Measurements from ENCODE around the gene COL18A1. TPM values are rescaled to one million over a fixed set of nuclear protein-coding genes. Genes with fewer than 3 reads are reported as not detected.
A peak's percentile ranks its signal among the peaks of the same experiment; 100 is the strongest.
"Not testable (repeated sequence)": the region's sequence is repeated elsewhere in the genome, so short reads cannot be mapped to it uniquely, and the experiment has no call there.

Gene COL18A1
- total RNA-seq, 1 experiment from 2014 or later: 170 TPM

DNA sequence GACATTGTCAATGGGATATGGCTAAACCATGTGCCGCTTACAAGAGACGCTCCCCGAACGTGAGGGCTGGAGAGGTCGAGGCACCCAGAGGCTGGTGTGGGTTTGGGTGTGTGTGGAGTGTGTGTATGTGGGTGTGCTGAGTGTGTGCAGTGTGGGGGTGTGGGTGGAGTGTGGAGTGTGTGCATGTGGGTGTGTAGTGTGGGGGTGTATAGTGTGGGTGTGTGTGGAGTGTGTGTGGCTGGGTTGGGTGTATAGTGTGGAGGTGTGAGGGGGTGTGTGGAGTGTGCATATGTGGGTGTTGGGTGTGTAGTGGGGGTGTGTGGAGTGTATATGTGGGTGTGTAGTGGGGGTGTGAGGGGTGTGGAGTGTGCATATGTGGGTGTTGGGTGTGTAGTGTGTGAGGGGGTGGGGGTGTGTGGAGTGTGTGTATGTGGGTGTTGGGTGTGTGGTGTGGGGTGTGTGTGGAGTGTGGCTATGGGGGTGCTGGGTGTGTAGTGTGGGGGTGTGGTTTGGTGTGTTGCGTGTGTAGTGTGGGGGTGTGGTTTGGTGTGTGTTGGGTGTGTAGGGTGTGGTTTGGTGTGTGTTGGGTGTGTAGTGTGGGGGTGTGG lies 95.1 kb downstream of the COL18A1 start:
- intact Hi-C loops (cut with micrococcal nuclease; ENCODE audit: unreplicated experiment): no loop called here
- Mint-ChIP-seq H3K4me3 (ENCODE audit: unreplicated experiment) (no peak overlapping the region), H3K4me1 (ENCODE audit: low read depth, unreplicated experiment) (peaks cover 6% of the 10 kb centered on the region), H3K9me3 (ENCODE audit: unreplicated experiment) (peaks cover 13% of the 10 kb centered on the region), H3K27me3 (ENCODE audit: insufficient read depth, unreplicated experiment) (no peaks in the 10 kb centered on the region), H3K27ac (ENCODE audit: unreplicated experiment) (peak overlapping the region; percentile 64), H3K36me3 (ENCODE audit: insufficient read depth, unreplicated experiment) (peaks cover 70% of the 10 kb centered on the region)
- TF ChIP-seq, protein P1, sequence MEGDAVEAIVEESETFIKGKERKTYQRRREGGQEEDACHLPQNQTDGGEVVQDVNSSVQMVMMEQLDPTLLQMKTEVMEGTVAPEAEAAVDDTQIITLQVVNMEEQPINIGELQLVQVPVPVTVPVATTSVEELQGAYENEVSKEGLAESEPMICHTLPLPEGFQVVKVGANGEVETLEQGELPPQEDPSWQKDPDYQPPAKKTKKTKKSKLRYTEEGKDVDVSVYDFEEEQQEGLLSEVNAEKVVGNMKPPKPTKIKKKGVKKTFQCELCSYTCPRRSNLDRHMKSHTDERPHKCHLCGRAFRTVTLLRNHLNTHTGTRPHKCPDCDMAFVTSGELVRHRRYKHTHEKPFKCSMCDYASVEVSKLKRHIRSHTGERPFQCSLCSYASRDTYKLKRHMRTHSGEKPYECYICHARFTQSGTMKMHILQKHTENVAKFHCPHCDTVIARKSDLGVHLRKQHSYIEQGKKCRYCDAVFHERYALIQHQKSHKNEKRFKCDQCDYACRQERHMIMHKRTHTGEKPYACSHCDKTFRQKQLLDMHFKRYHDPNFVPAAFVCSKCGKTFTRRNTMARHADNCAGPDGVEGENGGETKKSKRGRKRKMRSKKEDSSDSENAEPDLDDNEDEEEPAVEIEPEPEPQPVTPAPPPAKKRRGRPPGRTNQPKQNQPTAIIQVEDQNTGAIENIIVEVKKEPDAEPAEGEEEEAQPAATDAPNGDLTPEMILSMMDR (IDR thresholded peaks at IDR 0.05; ENCODE audit: insufficient read depth in 1 of 2, low read depth in 1 of 2, low read length in 1 of 2, severe bottlenecking in 1 of 2, unreplicated experiment in 1 of 2): no peak
- DNase-seq: no peak
- Histone ChIP-seq H3K4me1 (no peaks in the 10 kb centered on the region), H3K27me3 (replicated peaks; ENCODE audit: control insufficient read depth, insufficient read depth, low read length) (no peaks in the 10 kb centered on the region), H3K4me3 (ENCODE audit: low read depth, low read length) (no peak overlapping the region), H3K36me3 (ENCODE audit: control insufficient read depth, insufficient read depth, low read length) (peaks cover 6% of the 10 kb centered on the region), H3K9me3 (no peaks in the 10 kb centered on the region)
- BruUV-seq (replicated peaks): no TSS peak
- POLR2A ChIA-PET: no interaction called here
- CTCF ChIA-PET: no interaction called here

DNA sequence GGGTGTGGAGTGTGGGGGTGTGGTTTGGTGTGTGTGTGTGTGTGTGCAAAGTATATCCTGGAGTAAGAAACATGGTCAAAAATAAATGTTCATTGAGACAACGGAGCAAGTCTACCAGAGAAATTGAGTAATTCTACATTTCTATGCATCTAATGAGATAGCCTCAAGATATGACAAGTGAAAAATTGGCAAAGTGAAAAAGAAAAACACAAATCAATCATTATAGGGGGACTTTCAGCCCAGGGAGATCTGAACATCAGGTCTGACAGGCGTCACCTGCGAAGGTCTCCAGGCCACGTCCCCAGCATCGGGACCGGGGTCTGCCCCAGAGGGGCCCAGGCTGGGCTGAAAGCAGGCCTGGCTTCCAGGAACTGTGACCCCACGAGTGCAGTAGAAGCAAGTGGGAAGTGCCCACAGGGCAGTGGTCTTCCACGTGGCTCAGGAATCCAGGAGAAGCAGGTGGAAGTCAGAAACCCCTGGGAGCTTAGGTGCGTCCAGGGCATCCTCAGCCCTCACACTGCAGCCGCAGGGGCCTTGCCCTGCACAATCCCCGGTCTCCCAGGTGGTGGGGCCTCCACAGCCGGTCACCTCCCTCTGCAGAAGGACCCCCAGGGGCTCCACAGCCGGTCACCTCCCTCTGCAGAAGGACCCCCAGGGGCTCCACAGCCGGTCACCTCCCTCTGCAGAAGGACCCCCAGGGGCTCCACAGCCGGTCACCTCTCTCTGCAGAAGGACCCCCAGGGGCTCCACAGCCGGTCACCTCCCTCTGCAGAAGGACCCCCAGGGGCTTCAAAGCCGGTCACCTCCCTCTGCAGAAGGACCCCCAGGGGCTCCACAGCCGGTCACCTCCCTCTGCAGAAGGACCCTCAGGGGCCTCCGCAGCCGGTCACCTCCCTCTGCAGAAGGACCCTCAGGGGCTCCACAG lies 96.4 kb downstream of the COL18A1 start:
- H3K4me3 Mint-ChIP-seq (ENCODE audit: unreplicated experiment); H3K36me3 ChIP-seq (ENCODE audit: control insufficient read depth, insufficient read depth, low read length); POLR2A ChIA-PET; H3K27ac Mint-ChIP-seq (ENCODE audit: unreplicated experiment); H3K4me3 ChIP-seq (ENCODE audit: low read depth, low read length); BruUV-seq (replicated peaks); DNase-seq; H3K4me1 Mint-ChIP-seq (ENCODE audit: low read depth, unreplicated experiment); H3K4me1 ChIP-seq; H3K9me3 ChIP-seq; intact Hi-C loops (cut with micrococcal nuclease; ENCODE audit: unreplicated experiment); CTCF ChIA-PET; H3K27me3 ChIP-seq (replicated peaks; ENCODE audit: control insufficient read depth, insufficient read depth, low read length); H3K27me3 Mint-ChIP-seq (ENCODE audit: insufficient read depth, unreplicated experiment): not testable (repeated sequence)
- Mint-ChIP-seq H3K36me3 (ENCODE audit: insufficient read depth, unreplicated experiment) (peaks cover 69% of the 10 kb centered on the region), H3K9me3 (ENCODE audit: unreplicated experiment) (peaks cover 13% of the 10 kb centered on the region)

DNA sequence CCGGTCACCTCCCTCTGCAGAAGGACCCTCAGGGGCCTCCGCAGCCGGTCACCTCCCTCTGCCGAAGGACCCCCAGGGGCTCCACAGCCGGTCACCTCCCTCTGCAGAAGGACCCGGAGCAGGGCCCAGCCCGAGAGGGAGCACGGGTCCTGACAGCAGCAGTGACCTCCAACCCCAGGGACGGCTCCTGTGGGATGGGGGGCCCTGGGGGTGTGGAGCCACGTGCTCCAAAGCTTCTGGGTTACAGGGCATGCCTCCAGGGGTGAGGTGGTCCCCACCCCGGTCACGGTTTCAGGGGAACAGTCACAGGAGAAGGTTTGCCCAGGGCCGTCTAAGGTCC lies 97.0 kb downstream of the COL18A1 start:
- H3K4me3 ChIP-seq (ENCODE audit: low read depth, low read length): no peak overlapping the region
- intact Hi-C loops (cut with micrococcal nuclease; ENCODE audit: unreplicated experiment): no loop called here
- POLR2A ChIA-PET: no interaction called here
- DNase-seq: no peak
- Mint-ChIP-seq H3K4me1 (ENCODE audit: low read depth, unreplicated experiment) (peaks cover 6% of the 10 kb centered on the region), H3K4me3 (ENCODE audit: unreplicated experiment) (no peak overlapping the region), H3K27me3 (ENCODE audit: insufficient read depth, unreplicated experiment) (no peaks in the 10 kb centered on the region), H3K9me3 (ENCODE audit: unreplicated experiment) (peaks cover 13% of the 10 kb centered on the region), H3K36me3 (ENCODE audit: insufficient read depth, unreplicated experiment) (peaks cover 69% of the 10 kb centered on the region), H3K27ac (ENCODE audit: unreplicated experiment) (peak overlapping the region; percentile 6)
- H3K27me3 ChIP-seq (replicated peaks; ENCODE audit: control insufficient read depth, insufficient read depth, low read length): no peaks in the 10 kb centered on the region
- no peaks in the 10 kb centered on the region for H3K9me3 ChIP-seq
- no TSS peak for BruUV-seq (replicated peaks)
- H3K4me1 ChIP-seq: no peaks in the 10 kb centered on the region
- CTCF ChIA-PET: no interaction called here
- H3K36me3 ChIP-seq (ENCODE audit: control insufficient read depth, insufficient read depth, low read length): no peaks in the 10 kb centered on the region
- TF ChIP-seq, protein P1 (IDR thresholded peaks at IDR 0.05; ENCODE audit: insufficient read depth in 1 of 2, low read depth in 1 of 2, low read length in 1 of 2, severe bottlenecking in 1 of 2, unreplicated experiment in 1 of 2): no peak

Data from Caco-2 (cell line).